Measurements from ENCODE around the gene HSCB. TPM values are rescaled to one million over a fixed set of nuclear protein-coding genes. Genes with fewer than 3 reads are reported as not detected.
"Not testable (repeated sequence)": the region's sequence is repeated elsewhere in the genome, so short reads cannot be mapped to it uniquely, and the experiment has no call there.

HSCB gene
- total RNA-seq, 1 experiment from 2014 or later, result 26.2 TPM

- not testable (repeated sequence) for DNase-seq (ENCODE audit: low spot score)
Observed at GRCh38 chr22:28738876-28739275, 3.0 kb upstream of the HSCB start.

GRCh38 chr22:28741200-28741784, 547 bp upstream of the HSCB start:
- no peak for DNase-seq (ENCODE audit: low spot score)

DNA sequence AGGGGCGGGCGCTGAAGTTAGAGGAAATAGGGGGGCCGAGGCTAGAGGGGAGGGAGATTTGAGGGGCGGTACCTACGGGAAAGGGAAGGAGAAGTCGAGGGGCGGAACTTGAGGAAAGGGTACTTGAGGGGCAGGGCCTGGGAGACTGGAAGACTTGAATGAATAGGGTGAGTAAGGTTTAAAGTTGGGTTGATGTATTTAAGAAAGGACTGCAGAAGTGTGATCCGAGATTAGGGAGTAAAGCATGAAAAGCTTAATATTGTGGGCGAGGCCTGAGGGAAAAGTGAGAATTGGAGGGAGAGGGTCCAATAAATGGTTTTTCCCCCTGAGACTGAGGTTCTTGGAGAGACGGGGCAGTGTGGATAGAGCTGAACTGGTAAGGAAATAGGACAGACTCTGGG, 723 bp downstream of the HSCB start:
- DNase-seq (ENCODE audit: low spot score), result no peak

DNA sequence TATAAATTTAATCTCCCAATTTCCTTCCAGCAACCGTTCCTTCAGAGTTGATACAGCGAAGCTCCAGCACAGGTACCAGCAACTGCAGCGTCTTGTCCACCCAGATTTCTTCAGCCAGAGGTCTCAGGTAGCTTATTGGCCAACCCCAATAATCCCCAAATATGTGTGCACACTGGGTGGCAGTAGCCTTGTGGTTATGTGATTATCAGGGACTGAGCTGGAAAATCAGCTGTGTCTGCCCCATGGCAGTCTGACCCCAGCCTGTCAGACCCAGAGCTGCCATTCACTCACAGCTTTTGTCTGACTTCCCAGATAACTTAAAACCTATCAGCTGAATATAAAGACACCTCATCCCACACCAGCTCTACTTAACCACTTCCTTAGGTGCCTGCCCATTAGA, 2.0 kb downstream of the HSCB start:
- no peak for DNase-seq (ENCODE audit: low spot score)

GRCh38 chr22:28750471-28750881, 8.6 kb downstream of the HSCB start:
- no peak for DNase-seq (ENCODE audit: low spot score)

DNA sequence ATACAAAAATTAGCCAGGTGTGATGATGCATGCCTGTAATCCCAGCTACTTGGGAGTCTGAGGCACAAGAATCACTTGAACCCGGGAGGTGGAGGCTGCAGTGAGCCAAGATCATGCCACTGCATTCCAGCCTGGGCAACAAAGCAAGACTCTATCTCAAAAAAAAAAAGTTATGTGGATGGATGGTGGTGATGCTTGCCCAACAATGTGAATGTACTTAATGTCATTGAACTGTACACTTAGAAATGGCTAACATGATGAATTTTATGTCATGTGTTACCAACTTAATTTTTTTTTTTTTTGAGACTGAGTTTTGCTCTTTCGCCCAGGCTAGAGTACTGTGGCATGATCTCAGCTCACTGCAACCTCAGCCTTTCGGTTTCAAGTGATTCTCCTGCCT, 12.7 kb downstream of the HSCB start:
- not testable (repeated sequence) for DNase-seq (ENCODE audit: low spot score)

GRCh38 chr22:28759861-28760560, 18.2 kb downstream of the HSCB start:
- no peak for DNase-seq (ENCODE audit: low spot score)

DNA sequence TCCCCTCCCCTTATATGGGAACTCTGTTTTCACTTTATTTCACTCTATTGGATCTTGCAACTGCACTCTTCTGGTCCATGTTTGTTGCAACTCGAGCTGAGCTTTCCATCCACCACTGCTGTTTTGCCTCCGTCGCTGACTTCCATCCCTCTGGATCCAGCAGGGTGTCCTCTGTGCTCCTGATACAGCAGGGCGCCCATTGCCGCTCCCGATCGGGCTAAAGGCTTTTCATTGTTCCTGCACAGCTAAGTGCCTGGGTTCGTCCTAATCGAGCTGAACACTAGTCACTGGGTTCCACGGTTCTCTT, 19.6 kb downstream of the HSCB start:
- no peak for DNase-seq (ENCODE audit: low spot score)

- DNase-seq (ENCODE audit: low spot score), result not testable (repeated sequence)
Observed at GRCh38 chr22:28762000-28762399, 20.2 kb downstream of the HSCB start.

GRCh38 chr22:28766628-28767027, 24.8 kb downstream of the HSCB start:
- DNase-seq (ENCODE audit: low spot score), result no peak

GRCh38 chr22:28768701-28769393, 27.0 kb downstream of the HSCB start:
- no peak for DNase-seq (ENCODE audit: low spot score)

DNA sequence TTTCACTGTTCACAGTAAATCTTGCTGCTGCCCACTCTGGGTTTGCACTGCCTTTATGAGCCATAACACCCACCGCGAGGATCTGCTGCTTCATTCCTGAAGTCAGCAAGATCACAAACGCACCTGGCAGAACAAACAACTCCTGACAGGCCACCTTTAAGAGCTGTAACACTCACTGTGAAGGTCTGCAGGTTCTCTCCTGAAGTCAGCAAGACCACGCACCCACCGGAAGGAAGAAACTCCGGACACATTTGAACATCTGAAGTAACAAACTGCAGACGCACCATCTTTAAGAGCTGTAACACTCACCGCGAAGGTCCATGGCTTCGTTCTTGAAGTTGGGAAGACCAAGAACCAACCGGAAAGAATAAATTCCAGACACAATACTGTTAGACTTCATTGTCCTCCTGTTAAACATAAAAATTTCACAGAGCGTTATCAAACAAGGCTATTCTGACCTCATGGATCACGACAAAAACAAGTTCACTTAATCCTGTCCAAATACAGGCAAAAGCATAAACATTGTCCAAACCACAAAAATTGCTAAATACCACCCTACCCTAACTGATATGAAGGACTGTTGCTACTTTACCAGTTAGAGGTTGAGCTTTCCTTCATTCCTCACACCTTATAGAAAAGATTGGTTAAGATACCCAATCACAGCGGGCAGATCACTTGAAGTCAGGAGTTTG, 27.7 kb downstream of the HSCB start:
- DNase-seq (ENCODE audit: low spot score), result no peak

GRCh38 chr22:28771195-28771791, 29.5 kb downstream of the HSCB start:
- DNase-seq (ENCODE audit: low spot score), result no peak

DNA sequence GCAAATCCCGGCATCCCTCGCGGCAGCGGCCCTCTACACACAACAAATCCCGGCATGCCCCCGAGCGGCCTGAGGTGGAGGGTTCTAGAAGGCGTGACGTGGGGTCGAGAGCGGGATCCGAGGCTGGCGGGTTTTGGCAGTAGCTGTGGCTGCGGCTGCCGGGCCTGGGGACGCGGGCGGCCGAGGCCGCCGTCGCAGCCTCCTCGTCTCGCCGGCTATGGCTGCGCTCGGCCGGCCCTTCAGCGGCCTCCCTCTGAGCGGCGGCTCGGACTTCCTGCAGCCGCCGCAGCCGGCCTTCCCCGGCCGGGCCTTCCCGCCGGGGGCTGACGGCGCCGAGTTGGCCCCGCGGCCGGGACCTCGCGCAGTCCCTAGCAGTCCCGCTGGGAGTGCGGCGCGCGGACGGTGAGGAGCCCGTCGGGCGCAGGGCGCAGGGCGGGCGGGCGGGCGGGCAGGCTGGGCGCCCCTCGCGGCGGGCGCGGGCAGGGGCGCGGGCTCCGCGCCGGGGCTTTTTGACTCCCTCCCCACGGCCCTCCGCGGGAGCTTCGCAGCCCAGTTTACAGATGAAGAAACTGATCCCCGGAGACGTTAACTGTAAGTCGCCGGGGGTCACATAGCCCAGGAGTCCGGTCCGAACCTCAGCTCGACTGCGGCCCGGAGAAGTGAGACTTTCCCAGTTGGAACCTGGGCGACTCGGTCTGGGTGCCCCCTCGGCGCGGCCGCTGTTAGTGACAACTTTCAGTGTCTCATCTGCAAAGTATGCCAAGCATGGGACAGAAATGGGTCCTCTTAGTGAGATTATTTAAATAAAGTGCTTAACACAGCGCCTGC, 31.0 kb downstream of the HSCB start, which contains the start of gene CCDC117:
Gene CCDC117, plus strand, starts transcription at position 63 of the 828 bp plus-strand sequence. Its CDS starts 155 bp downstream, at position 218.
- DNase-seq (ENCODE audit: low spot score), result peak; percentile 97

- DNase-seq (ENCODE audit: low spot score), result no peak
Observed at GRCh38 chr22:28773461-28773867, 31.6 kb downstream of the HSCB start.

DNA sequence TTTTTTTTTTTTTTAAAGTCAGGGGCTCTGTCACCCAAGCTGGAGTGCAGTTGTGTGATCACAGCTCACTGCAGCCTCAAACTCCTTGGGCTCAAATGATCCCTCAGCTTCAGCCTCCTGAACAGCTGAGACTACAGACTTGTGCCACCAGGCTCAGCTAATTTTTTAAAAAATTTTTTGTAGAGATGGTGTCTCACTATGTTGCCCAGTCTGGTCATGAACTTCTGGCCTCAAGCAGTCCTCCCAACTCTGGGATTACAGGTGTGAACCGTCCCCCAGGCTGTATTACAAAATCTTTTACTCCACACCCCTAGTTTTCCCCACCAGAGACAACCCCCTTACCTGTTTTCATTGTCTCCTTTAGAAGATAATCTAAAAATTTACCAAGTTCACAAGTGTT, 32.5 kb downstream of the HSCB start:
- DNase-seq (ENCODE audit: low spot score), result no peak

DNA sequence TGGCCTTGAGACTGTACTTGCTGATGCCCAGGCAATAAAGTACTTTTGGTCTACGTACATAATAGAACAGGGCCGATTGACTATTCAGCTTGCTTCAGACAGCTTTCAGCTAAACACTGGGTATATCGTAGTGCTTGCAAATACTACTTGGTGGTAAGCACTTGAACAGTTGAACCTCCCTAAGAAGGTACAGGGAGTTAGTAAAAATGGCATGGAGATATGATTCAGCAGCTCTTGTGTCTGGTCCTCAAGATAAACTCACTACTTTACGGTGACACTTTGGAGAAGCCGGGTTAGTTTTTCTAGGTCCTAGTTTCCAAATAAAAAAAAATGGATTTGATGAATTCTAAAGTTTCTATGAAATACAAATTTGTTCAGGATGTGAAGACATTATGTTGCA, 38.0 kb downstream of the HSCB start:
- DNase-seq (ENCODE audit: low spot score), result no peak

DNA sequence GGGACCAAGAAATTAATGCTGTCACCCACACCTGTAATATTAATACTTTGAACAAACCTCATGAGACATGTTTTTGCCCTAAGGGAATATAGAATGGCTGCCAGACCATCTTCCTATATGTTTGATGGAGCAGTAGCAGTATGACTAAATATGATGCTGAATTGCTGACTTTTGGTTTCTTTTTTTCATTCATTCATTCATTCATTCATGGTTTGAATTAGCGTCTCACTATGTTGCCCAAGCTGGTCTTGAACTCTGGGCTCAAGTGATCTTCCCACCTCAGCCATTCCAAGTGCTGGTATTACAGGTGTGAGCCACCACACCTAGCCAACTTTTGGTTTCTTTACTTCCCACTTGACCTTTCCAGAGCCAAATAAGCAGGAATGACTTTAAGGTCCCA, 38.5 kb downstream of the HSCB start:
- no peak for DNase-seq (ENCODE audit: low spot score)

GRCh38 chr22:28783786-28784671, 42.2 kb downstream of the HSCB start:
- peak; percentile 30 for DNase-seq (ENCODE audit: low spot score)

DNA sequence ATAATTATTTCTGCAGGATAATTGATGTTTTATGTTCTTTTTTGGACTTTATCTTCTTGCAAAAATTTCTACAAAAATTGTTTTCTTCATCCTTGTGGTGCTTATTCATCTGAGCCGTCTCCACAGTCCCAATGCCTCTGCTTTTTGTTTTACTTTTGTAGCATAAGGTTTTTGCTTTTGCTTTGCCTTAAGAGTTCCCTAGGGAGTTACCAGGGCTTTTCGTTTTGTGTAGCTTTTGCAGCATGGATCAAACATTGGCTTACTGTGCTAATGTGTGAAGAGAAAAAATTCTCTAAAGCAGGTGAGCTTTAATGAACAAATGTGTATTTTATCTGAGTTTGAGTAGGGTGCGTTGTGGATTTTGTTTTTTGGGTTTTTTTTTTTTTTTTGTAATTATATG, 46.8 kb downstream of the HSCB start:
- DNase-seq (ENCODE audit: low spot score), result no peak

All from HT-29 (cell line).